Esophagus squamous epithelium (tissue), 5 donors: ENCODE measurements around the gene ADCYAP1R1. TPM values are rescaled to one million over a fixed set of nuclear protein-coding genes. Genes with fewer than 3 reads are reported as not detected.

Experiments used
- DNase-seq: peaks from one replicate; lab custom pipeline; 2025; lab: John Stamatoyannopoulos, UW
- H3K27ac ChIP-seq, 4 donors: fragments of 200-600 bp; sonication (generic); one replicate each; pipeline ENCODE4 v1.5.1; 2016 to 2019; ENCODE audit warnings: mild to moderate bottlenecking in 1 of 4
- H3K27me3 ChIP-seq, 4 donors: fragments of 200-600 bp; sonication (generic); 1 replicate in 3 of 4; 2 replicates in 1 of 4; pipeline versions ENCODE4 v1.5.1 to v1.6.0; 2017 to 2021; ENCODE audit warnings: antibody characterized with exemption in 1 of 4
- H3K36me3 ChIP-seq, 3 donors: fragments of 200-600 bp; sonication (generic); one replicate each; pipeline ENCODE4 v1.5.1; 2016 to 2019
- H3K4me1 ChIP-seq, 3 donors: fragments of 200-600 bp; sonication (generic); one replicate each; pipeline ENCODE4 v1.5.1; 2017 to 2019
- H3K4me3 ChIP-seq, 4 donors: fragments of 200-600 bp; sonication (generic); 1 replicate in 3 of 4; 2 replicates in 1 of 4; pipeline ENCODE4 v1.5.1; 2016 to 2019; ENCODE audit warnings: mild to moderate bottlenecking in 2 of 4, moderate library complexity in 1 of 4
- H3K9me3 ChIP-seq, 3 donors: fragments of 200-600 bp; sonication (generic); one replicate each; pipeline ENCODE4 v1.5.1; 2016 to 2019
- CTCF ChIP-seq, 6 experiments: fragments of 450-650 bp in 4 of 6; fragments of 200-600 bp in 2 of 6; sonication (generic) in 2 of 6; IDR thresholded peaks; one replicate each; pipeline ENCODE4 v1.5.1; 2016 to 2019; ENCODE audit warnings: antibody characterized with exemption in 6 of 6, mild to moderate bottlenecking in 4 of 6, moderate library complexity in 4 of 6
- POLR2A ChIP-seq, 4 donors: fragments of 450-650 bp; IDR thresholded peaks; one replicate each; pipeline ENCODE4 v1.6.1; 2017; ENCODE audit warnings: antibody characterized with exemption in 4 of 4, mild to moderate bottlenecking in 4 of 4, moderate library complexity in 3 of 4
- WGBS, 2 donors: methylation state at CpG; one replicate each; pipeline ENCODE4 v1.1.5; 2018; 5-methylcytosine and 5-hydroxymethylcytosine counted together
- intact Hi-C: fragments of 100-400 bp; cut with DNase I; formaldehyde crosslinking; loops from one replicate; pipeline ENCODE4 v1.15.0; 2022
- total RNA-seq, 4 donors: library from RNA; depleted of rRNA; stranded (reverse); fragments of >200 nt; gene quantifications; one replicate each; pipeline ENCODE4 v1.1.0, GENCODE V29; 2016
- donor health status: DM: yes; HTN: yes; CAD: no.

The ADCYAP1R1 gene
- total RNA-seq, 4 donors from 2014 or later: 0.15 to 10.5 (median 0.20) TPM

DNA sequence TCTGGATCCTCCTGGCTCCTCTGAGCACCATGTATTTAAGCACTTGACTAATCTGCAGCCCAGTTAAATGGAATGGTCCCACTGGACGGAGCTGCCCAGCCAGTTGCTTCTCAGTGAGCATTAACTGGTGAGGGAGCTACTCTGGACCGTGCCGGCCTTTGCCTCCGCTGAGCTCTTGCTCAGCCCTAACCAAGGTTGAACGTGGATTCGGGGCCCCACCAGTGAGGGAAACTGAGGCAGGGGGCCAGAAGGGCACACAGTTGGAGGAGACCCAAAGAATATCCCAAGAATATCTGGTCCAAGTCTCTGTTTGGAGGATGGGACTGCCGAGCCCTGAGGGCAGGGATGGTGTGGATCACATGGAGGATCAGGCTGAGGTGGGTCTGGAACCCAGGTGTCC, 13.7 kb downstream of the ADCYAP1R1 start:
- WGBS, 2 donors: 64 to 92% methylated on average over 2 of the region's 7 CpGs
- Histone ChIP-seq H3K4me1 (no peaks in the 10 kb centered on the region), H3K9me3 (no peaks in the 10 kb centered on the region)

GRCh38 chr7:31066516-31067130, 14.5 kb downstream of the ADCYAP1R1 start:
- TF ChIP-seq POLR2A (IDR thresholded peaks at IDR 0.05) (no peak), CTCF (IDR thresholded peaks at IDR 0.05) (no peak)
- no peak for DNase-seq
- Histone ChIP-seq H3K36me3 (no peaks in the 10 kb centered on the region), H3K9me3 (no peaks in the 10 kb centered on the region), H3K4me3 (no peak overlapping the region), H3K27ac (no peak overlapping the region), H3K27me3 (peaks cover 0 to 3% (median 0%) of the 10 kb centered on the region in 4 donors), H3K4me1 (no peaks in the 10 kb centered on the region)
- WGBS, 2 donors: 49 to 69% methylated on average over 4 of the region's 4 CpGs
- intact Hi-C loops: no loop called here

More for the DNA sequence above, 13.7 kb downstream of the ADCYAP1R1 start:
- intact Hi-C loops: no loop called here
- no peaks in the 10 kb centered on the region for H3K36me3 ChIP-seq
- no peak overlapping the region for H3K4me3 ChIP-seq
- no peak for DNase-seq
- no peak overlapping the region for H3K27ac ChIP-seq
- no peak for TF ChIP-seq POLR2A (IDR thresholded peaks at IDR 0.05)
- no peak for TF ChIP-seq CTCF (IDR thresholded peaks at IDR 0.05)
- H3K27me3 ChIP-seq: peaks cover 0 to 3% (median 0%) of the 10 kb centered on the region in 4 donors

GRCh38 chr7:31067491-31067890, 15.4 kb downstream of the ADCYAP1R1 start:
- intact Hi-C loops: no loop called here
- Histone ChIP-seq H3K36me3 (no peaks in the 10 kb centered on the region), H3K27me3 (peaks cover 0 to 3% (median 0%) of the 10 kb centered on the region in 4 donors), H3K4me1 (no peaks in the 10 kb centered on the region), H3K9me3 (no peaks in the 10 kb centered on the region), H3K27ac (no peak overlapping the region), H3K4me3 (no peak overlapping the region)
- 76 to 81% methylated on average over 3 of the region's 3 CpGs for WGBS, 2 donors
- no peak for TF ChIP-seq CTCF (IDR thresholded peaks at IDR 0.05)
- no peak for DNase-seq

DNA sequence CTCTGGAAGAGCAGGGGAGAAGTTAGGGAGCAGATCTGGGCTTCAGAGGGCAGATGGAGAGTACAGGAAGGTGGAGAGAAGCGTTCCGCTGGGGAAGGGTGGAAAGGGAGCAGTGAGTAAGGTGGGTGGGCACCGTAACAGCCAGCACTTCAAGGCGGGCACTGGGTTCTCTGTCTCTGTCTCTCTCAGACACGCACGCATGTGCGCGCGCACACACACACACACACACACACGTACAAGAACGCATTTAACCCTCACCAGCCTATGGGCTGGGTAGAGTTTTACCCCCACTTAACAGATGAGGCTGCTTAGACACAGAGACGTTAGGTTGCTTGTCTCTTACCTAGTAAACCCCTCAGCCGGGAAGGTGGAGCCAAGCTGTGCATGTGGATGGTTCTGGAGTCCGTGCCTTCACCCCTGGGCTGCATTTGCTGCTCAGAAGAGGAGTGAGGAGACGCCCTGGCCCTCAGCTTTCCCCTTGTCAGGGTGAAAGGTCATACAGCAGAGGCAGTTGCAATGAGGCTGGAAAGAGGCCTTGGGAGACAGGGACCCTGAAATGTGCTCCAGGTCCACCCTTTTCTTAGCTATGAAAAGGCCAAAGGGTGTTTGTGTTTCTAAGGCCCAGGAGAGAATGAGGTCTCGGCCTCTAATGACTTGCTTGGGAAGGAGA, 16.0 kb downstream of the ADCYAP1R1 start:
- TF ChIP-seq POLR2A (IDR thresholded peaks at IDR 0.05) (no peak), CTCF (IDR thresholded peaks at IDR 0.05) (no peak)
- Histone ChIP-seq H3K27me3 (peaks cover 0 to 2% (median 0%) of the 10 kb centered on the region in 4 donors), H3K9me3 (no peaks in the 10 kb centered on the region), H3K4me1 (no peaks in the 10 kb centered on the region), H3K36me3 (no peaks in the 10 kb centered on the region), H3K27ac (no peak overlapping the region), H3K4me3 (no peak overlapping the region)
- WGBS, 2 donors: 85 to 86% methylated on average over 10 to 13 of the region's 16 CpGs
- no peak for DNase-seq
- intact Hi-C loops: no loop called here

- TF ChIP-seq CTCF (IDR thresholded peaks at IDR 0.05) (no peak), POLR2A (IDR thresholded peaks at IDR 0.05) (no peak)
- H3K9me3 ChIP-seq: no peaks in the 10 kb centered on the region
- DNase-seq: no peak
- intact Hi-C loops: no loop called here
- H3K27me3 ChIP-seq: no peaks in the 10 kb centered on the region
- no peaks in the 10 kb centered on the region for H3K36me3 ChIP-seq
- no peak overlapping the region for H3K27ac ChIP-seq
- WGBS, 2 donors: 27 to 60% methylated on average over 2 to 3 of the region's 4 CpGs
- H3K4me1 ChIP-seq: peaks cover 0 to 9% (median 0%) of the 10 kb centered on the region in 3 donors
- no peak overlapping the region for H3K4me3 ChIP-seq
Measured at GRCh38 chr7:31069860-31070555, 17.9 kb downstream of the ADCYAP1R1 start.
